ENCODE data around the gene TRNAU1AP.
A peak's percentile ranks its signal among the peaks of the same experiment; 100 is the strongest.
"Not testable (repeated sequence)": the region's sequence is repeated elsewhere in the genome, so short reads cannot be mapped to it uniquely, and the experiment has no call there.

Gene TRNAU1AP

GRCh38 chr1:28552758-28553663, at the start of gene TRNAU1AP:
Gene TRNAU1AP, plus strand, starts transcription at chr1:28553085. Its CDS starts 26 bp downstream, at chr1:28553111.
- peak; percentile 95 to 96 for DNase-seq (ENCODE audit: low read depth in 1 of 2, low spot score in 1 of 2)

- no peak for DNase-seq (ENCODE audit: low read depth in 1 of 2, low spot score in 1 of 2)
Observed at GRCh38 chr1:28503117-28503516, 49.8 kb upstream of the TRNAU1AP start.

GRCh38 chr1:28505406-28506187, 47.3 kb upstream of the TRNAU1AP start, which contains the start of gene RCC1:
Gene RCC1, plus strand, starts transcription at chr1:28506043. Its CDS starts 23,824 bp downstream, at chr1:28529867.
- peak; percentile 83 to 90 for DNase-seq (ENCODE audit: low read depth in 1 of 2, low spot score in 1 of 2)

- DNase-seq (ENCODE audit: low read depth in 1 of 2, low spot score in 1 of 2), result no peak
Observed at GRCh38 chr1:28506907-28507246, 46.0 kb upstream of the TRNAU1AP start.

- DNase-seq (ENCODE audit: low read depth in 1 of 2, low spot score in 1 of 2), result peak in 1 of 2 donors; percentile 28
Observed at GRCh38 chr1:28507247-28507645, 45.6 kb upstream of the TRNAU1AP start.

- no peak for DNase-seq (ENCODE audit: low read depth in 1 of 2, low spot score in 1 of 2)
Observed at GRCh38 chr1:28507646-28508434, 45.0 kb upstream of the TRNAU1AP start.

- DNase-seq (ENCODE audit: low read depth in 1 of 2, low spot score in 1 of 2), result no peak
Observed at GRCh38 chr1:28508435-28508754, 44.5 kb upstream of the TRNAU1AP start.

- DNase-seq (ENCODE audit: low read depth in 1 of 2, low spot score in 1 of 2), result peak in 1 of 2 donors; percentile 35
Observed at GRCh38 chr1:28509705-28510272, 43.1 kb upstream of the TRNAU1AP start.

- DNase-seq (ENCODE audit: low read depth in 1 of 2, low spot score in 1 of 2), result peak in 1 of 2 donors; percentile 33
Observed at GRCh38 chr1:28510273-28510969, 42.5 kb upstream of the TRNAU1AP start.

GRCh38 chr1:28510970-28511440, 41.9 kb upstream of the TRNAU1AP start:
- no peak for DNase-seq (ENCODE audit: low read depth in 1 of 2, low spot score in 1 of 2)

- DNase-seq (ENCODE audit: low read depth in 1 of 2, low spot score in 1 of 2), result no peak
Observed at GRCh38 chr1:28512058-28512611, 40.8 kb upstream of the TRNAU1AP start.

- not testable (repeated sequence) for DNase-seq (ENCODE audit: low read depth in 1 of 2, low spot score in 1 of 2)
Observed at GRCh38 chr1:28514445-28514933, 38.4 kb upstream of the TRNAU1AP start.

- DNase-seq (ENCODE audit: low read depth in 1 of 2, low spot score in 1 of 2), result no peak
Observed at GRCh38 chr1:28516518-28516956, 36.3 kb upstream of the TRNAU1AP start.

- no peak for DNase-seq (ENCODE audit: low read depth in 1 of 2, low spot score in 1 of 2)
Observed at GRCh38 chr1:28517649-28517999, 35.3 kb upstream of the TRNAU1AP start.

GRCh38 chr1:28518000-28518744, 34.7 kb upstream of the TRNAU1AP start:
- peak; percentile 82 to 87 for DNase-seq (ENCODE audit: low read depth in 1 of 2, low spot score in 1 of 2)

- DNase-seq (ENCODE audit: low read depth in 1 of 2, low spot score in 1 of 2), result no peak
Observed at GRCh38 chr1:28518745-28519341, 34.0 kb upstream of the TRNAU1AP start.

- DNase-seq (ENCODE audit: low read depth in 1 of 2, low spot score in 1 of 2), result no peak
Observed at GRCh38 chr1:28519946-28520725, 32.7 kb upstream of the TRNAU1AP start.

GRCh38 chr1:28520796-28521195, 32.1 kb upstream of the TRNAU1AP start:
- not testable (repeated sequence) for DNase-seq (ENCODE audit: low read depth in 1 of 2, low spot score in 1 of 2)

Measured in stimulated activated CD4-positive, alpha-beta T cell treated with anti-CD3 and anti-CD28 coated beads, Interleukin-15, amount 100 ng/mL, for 1 hour (primary cell).